Muscle of leg (tissue), 16 donors: ENCODE results near the gene ZNF837. TPM values are rescaled to one million over a fixed set of nuclear protein-coding genes. Genes with fewer than 3 reads are reported as not detected.

Source experiments
- DNase-seq: peaks from one replicate; pipeline ENCODE4 v3.0.0; 2013
- H3K27ac ChIP-seq: one replicate; pipeline ENCODE4 v1.5.1; 2013; ENCODE audit warnings: mild to moderate bottlenecking, low read length, control low read depth
- H3K27me3 ChIP-seq: one replicate; pipeline ENCODE4 v1.6.1; 2013; ENCODE audit warnings: low read length; ENCODE audit not compliant: control insufficient read depth, insufficient read depth
- H3K36me3 ChIP-seq: one replicate; pipeline ENCODE4 v1.6.1; 2013; ENCODE audit warnings: low read length; ENCODE audit not compliant: control insufficient read depth, insufficient read depth
- H3K4me1 ChIP-seq: one replicate; pipeline ENCODE4 v1.6.1; 2013; ENCODE audit warnings: low read length; ENCODE audit not compliant: control insufficient read depth, insufficient read depth
- H3K4me3 ChIP-seq: one replicate; pipeline ENCODE4 v1.5.1; 2013; ENCODE audit warnings: low read length, control low read depth
- H3K9me3 ChIP-seq: replicated peaks from 2 replicates; pipeline ENCODE4 v1.6.1; 2013; ENCODE audit warnings: low read depth, low read length; ENCODE audit not compliant: control insufficient read depth
- WGBS: methylation state at CpG from one replicate; pipeline ENCODE4 v1.1.5; 2013; ENCODE audit warnings: missing lambda C conversion rate; ENCODE audit not compliant: insufficient coverage; 5-methylcytosine and 5-hydroxymethylcytosine counted together
- long read RNA-seq, 11 donors: transcript quantifications; one replicate each; lab custom pipeline, GENCODE V29; 2026
- polyA plus RNA-seq, 8 donors: library from polyadenylated mRNA; unstranded; fragments of 120-200 nt; gene quantifications; one replicate each; pipeline versions ENCODE4 v1.2.1 to v1.2.3, GENCODE V29; 2013; ENCODE audit warnings: inconsistent platforms in 1 of 8, low replicate concordance in 1 of 8; ENCODE audit not compliant: insufficient read length in 8 of 8, insufficient read depth in 1 of 8
- total RNA-seq: library from RNA; stranded (reverse); fragments of 120-200 nt; gene quantifications from one replicate; pipeline ENCODE4 v1.2.4, GENCODE V29; 2013

Gene ZNF837
- total RNA-seq = 1.0 TPM
- polyA plus RNA-seq = 1 to 10 TPM; 1.1 to 2.3 (median 1.8) TPM
- long read RNA-seq, donor 1 = 0 reads
- long read RNA-seq, donor 2 = 0 reads
- long read RNA-seq, donor 3, partial matches to known transcripts = 2,959 of 3,054 reads
- long read RNA-seq, donor 3, other reads (novel, unspliced or antisense) = 95 of 3,054 reads
- long read RNA-seq, donor 4 = 0 reads
- long read RNA-seq, donor 5 = 0 reads
- long read RNA-seq, donor 6 = 0 reads
- long read RNA-seq, donor 7, partial matches to known transcripts = 0 of 1 reads
- long read RNA-seq, donor 7, other reads (novel, unspliced or antisense) = 0 of 1 reads
- long read RNA-seq, donor 8, partial matches to known transcripts = 1,701 of 3,850 reads
- long read RNA-seq, donor 8, other reads (novel, unspliced or antisense) = 2,149 of 3,850 reads
- long read RNA-seq, donor 9, partial matches to known transcripts = 1,217 of 2,885 reads
- long read RNA-seq, donor 9, other reads (novel, unspliced or antisense) = 1,668 of 2,885 reads
- long read RNA-seq, donor 10 = 0 reads
- long read RNA-seq, donor 11 = 0 reads

GRCh38 chr19:58380662-58381459 lies at the start of gene ZNF837:
Gene ZNF837 (minus strand): TSS chr19:58381030. CDS start chr19:58369332, 11,698 bp downstream.
- Histone ChIP-seq H3K27me3 (no peaks in the 10 kb centered on the region), H3K36me3 (no peaks in the 10 kb centered on the region), H3K9me3 (no peaks in the 10 kb centered on the region), H3K4me3 (peak within 1 kb of the TSS; percentile 74), H3K4me1 (peaks cover 27% of the 10 kb centered on the region), H3K27ac (peak within 1 kb of the TSS; percentile 91)
- peak; percentile 100 for DNase-seq
- under 1% methylated on average over 81 of the region's 83 CpGs for WGBS

- H3K27me3 ChIP-seq = no peaks in the 10 kb centered on the region
- H3K4me3 ChIP-seq = no peak overlapping the region
- H3K27ac ChIP-seq = no peak overlapping the region
- DNase-seq = no peak
- H3K9me3 ChIP-seq = peaks cover 82% of the 10 kb centered on the region
- H3K36me3 ChIP-seq = peaks cover 30% of the 10 kb centered on the region
- no peaks in the 10 kb centered on the region for H3K4me1 ChIP-seq
Observed at GRCh38 chr19:58429745-58430144, 48.9 kb upstream of the ZNF837 start.

GRCh38 chr19:58428617-58429016 lies 47.8 kb upstream of the ZNF837 start:
- Histone ChIP-seq H3K4me1 (no peaks in the 10 kb centered on the region), H3K27ac (no peak overlapping the region), H3K9me3 (peaks cover 70% of the 10 kb centered on the region), H3K27me3 (no peaks in the 10 kb centered on the region), H3K4me3 (no peak overlapping the region), H3K36me3 (peaks cover 18% of the 10 kb centered on the region)
- no peak for DNase-seq
- WGBS = no CpG with 5 or more reads among the region's 1 CpG

- Histone ChIP-seq H3K9me3 (peaks cover 21% of the 10 kb centered on the region), H3K27me3 (no peaks in the 10 kb centered on the region), H3K4me1 (no peaks in the 10 kb centered on the region), H3K36me3 (peaks cover 44% of the 10 kb centered on the region), H3K4me3 (no peak overlapping the region), H3K27ac (no peak overlapping the region)
- DNase-seq = no peak
- WGBS = 96% methylated on average over 3 of the region's 7 CpGs
Observed at GRCh38 chr19:58417071-58417470, 36.2 kb upstream of the ZNF837 start.

GRCh38 chr19:58416604-58417003 lies 35.8 kb upstream of the ZNF837 start:
- H3K27me3 ChIP-seq = no peaks in the 10 kb centered on the region
- H3K4me3 ChIP-seq = no peak overlapping the region
- no peak overlapping the region for H3K27ac ChIP-seq
- H3K9me3 ChIP-seq = peaks cover 21% of the 10 kb centered on the region
- 100% methylated on average over 5 of the region's 5 CpGs for WGBS
- H3K36me3 ChIP-seq = peaks cover 44% of the 10 kb centered on the region
- DNase-seq = no peak
- H3K4me1 ChIP-seq = no peaks in the 10 kb centered on the region

GRCh38 chr19:58409010-58409790 lies 28.4 kb upstream of the ZNF837 start:
- H3K9me3 ChIP-seq = no peaks in the 10 kb centered on the region
- peak; percentile 45 for DNase-seq
- WGBS = under 1% methylated on average over 32 of the region's 34 CpGs
- H3K27me3 ChIP-seq = no peaks in the 10 kb centered on the region
- H3K4me3 ChIP-seq = peak overlapping the region; percentile 79
- H3K27ac ChIP-seq = peak overlapping the region; percentile 92
- peaks cover 25% of the 10 kb centered on the region for H3K4me1 ChIP-seq
- H3K36me3 ChIP-seq = no peaks in the 10 kb centered on the region

- no peaks in the 10 kb centered on the region for H3K9me3 ChIP-seq
- no peaks in the 10 kb centered on the region for H3K27me3 ChIP-seq
- under 1% methylated on average over 94 of the region's 100 CpGs for WGBS
- peak; percentile 99 for DNase-seq
- H3K27ac ChIP-seq = peak within 1 kb of the TSS; percentile 92
- H3K36me3 ChIP-seq = no peaks in the 10 kb centered on the region
- H3K4me3 ChIP-seq = peak within 1 kb of the TSS; percentile 79
- peaks cover 25% of the 10 kb centered on the region for H3K4me1 ChIP-seq
Observed at GRCh38 chr19:58408152-58409009, 27.6 kb upstream of the ZNF837 start, which contains the start of gene ZNF584. Gene ZNF584 (plus strand): TSS chr19:58408649. CDS start chr19:58409148, 499 bp downstream.

- H3K4me1 ChIP-seq = peaks cover 25% of the 10 kb centered on the region
- 10% methylated on average over 22 of the region's 22 CpGs for WGBS
- H3K9me3 ChIP-seq = no peaks in the 10 kb centered on the region
- H3K4me3 ChIP-seq = peak overlapping the region; percentile 79
- peak overlapping the region; percentile 92 for H3K27ac ChIP-seq
- H3K27me3 ChIP-seq = no peaks in the 10 kb centered on the region
- no peak for DNase-seq
- H3K36me3 ChIP-seq = no peaks in the 10 kb centered on the region
Observed at GRCh38 chr19:58407658-58408151, 26.9 kb upstream of the ZNF837 start.
